IMR-90 (cell line): Measurements from ENCODE around the gene THEM4. TPM values are rescaled to one million over a fixed set of nuclear protein-coding genes. Genes with fewer than 3 reads are reported as not detected.

ENCODE experiments used
- ATAC-seq: fragments of 200-7000 bp; cut with Tn5 transposase; 2 replicates; pipeline ENCODE4 v1.9.1; 2020; ENCODE audit warnings: low read depth, mild to moderate bottlenecking, moderate library complexity
- BruUV-seq: library from RNA; stranded (reverse); fragments of 400-500 nt; replicated peaks from 2 replicates; lab custom pipeline; 2021; lab: Mats Ljungman, UMichigan
- CTCF ChIA-PET: fragments of 300-600 bp; formaldehyde crosslinking; extraction: SDS; loops from one replicate; lab custom pipeline; 2021; ENCODE audit warnings: antibody characterized with exemption; lab: Yijun Ruan, JAX
- POLR2A ChIA-PET: fragments of 300-600 bp; sonication (Branson Sonifier 250); formaldehyde crosslinking; loops from one replicate; lab custom pipeline; 2022; ENCODE audit warnings: antibody characterized with exemption; ENCODE audit not compliant: unreplicated experiment; lab: Charles Lee
- DNase-seq: peaks from one replicate; pipeline ENCODE4 v3.0.0; 2013
- H2AFZ ChIP-seq: replicated peaks from 2 replicates; pipeline ENCODE3; 2013; ENCODE audit warnings: low read length, mild to moderate bottlenecking; ENCODE audit not compliant: poor library complexity
- H2AK5ac ChIP-seq: 2 replicates; pipeline ENCODE4 v1.6.1; 2013; ENCODE audit warnings: low read depth, low read length, inconsistent platforms
- H2AK9ac ChIP-seq: replicated peaks from 2 replicates; pipeline ENCODE3; 2013; ENCODE audit warnings: mild to moderate bottlenecking, low read depth, low read length, moderate library complexity; ENCODE audit not compliant: poor library complexity
- H2BK120ac ChIP-seq: 2 replicates; pipeline ENCODE4 v1.6.1; 2013; ENCODE audit warnings: low read depth, low read length, inconsistent platforms
- H2BK15ac ChIP-seq: 3 replicates; pipeline ENCODE4 v1.6.1; 2013; ENCODE audit warnings: low read depth, low read length, inconsistent platforms
- H2BK20ac ChIP-seq: 2 replicates; pipeline ENCODE4 v1.6.1; 2013; ENCODE audit warnings: low read depth, mild to moderate bottlenecking, inconsistent platforms, low read length, moderate library complexity
- H2BK5ac ChIP-seq: 2 replicates; pipeline ENCODE4 v1.6.1; 2013; ENCODE audit warnings: mild to moderate bottlenecking, low read depth, low read length, inconsistent platforms; ENCODE audit not compliant: poor library complexity, severe bottlenecking
- H3K14ac ChIP-seq: replicated peaks from 2 replicates; pipeline ENCODE4 v1.6.1; 2013; ENCODE audit warnings: low read depth, low read length, inconsistent platforms
- H3K18ac ChIP-seq: 2 replicates; pipeline ENCODE4 v1.6.1; 2013; ENCODE audit warnings: low read depth, low read length, control low read depth
- H3K23ac ChIP-seq: 2 replicates; pipeline ENCODE4 v1.6.1; 2013; ENCODE audit warnings: low read depth, low read length, inconsistent platforms
- H3K27ac ChIP-seq: 2 replicates; pipeline ENCODE4 v1.5.1; 2013; ENCODE audit warnings: mild to moderate bottlenecking, control low read depth, low read length; ENCODE audit not compliant: insufficient read depth
- H3K27me3 ChIP-seq: 2 replicates; pipeline ENCODE4 v1.6.1; 2013; ENCODE audit warnings: low read length; ENCODE audit not compliant: control insufficient read depth, insufficient read depth
- H3K36me3 ChIP-seq: 2 replicates; pipeline ENCODE4 v1.6.1; 2013; ENCODE audit warnings: low read length, mixed read lengths; ENCODE audit not compliant: control insufficient read depth, insufficient read depth
- H3K4ac ChIP-seq: 2 replicates; pipeline ENCODE4 v1.6.1; 2013; ENCODE audit warnings: low read depth, low read length, inconsistent platforms
- H3K4me1 ChIP-seq: 2 replicates; pipeline ENCODE4 v1.6.1; 2013; ENCODE audit warnings: low read length, mixed read lengths; ENCODE audit not compliant: control insufficient read depth, insufficient read depth
- H3K4me2 ChIP-seq: 2 replicates; pipeline ENCODE4 v1.6.1; 2013; ENCODE audit warnings: low read depth, mild to moderate bottlenecking, control low read depth, low read length, moderate library complexity
- H3K4me3 ChIP-seq: 2 replicates; pipeline ENCODE4 v1.5.1; 2013; ENCODE audit warnings: low read depth, mild to moderate bottlenecking, control low read depth, low read length, moderate library complexity; ENCODE audit not compliant: insufficient read depth
- H3K56ac ChIP-seq: 2 replicates; pipeline ENCODE4 v1.6.1; 2013; ENCODE audit warnings: low read length, inconsistent platforms; ENCODE audit not compliant: insufficient read depth; ENCODE audit errors: extremely low read depth
- H3K79me1 ChIP-seq, 2 experiments: 2 replicates each; pipeline ENCODE4 v1.6.1; 2013; ENCODE audit warnings: low read length in 2 of 2, inconsistent platforms in 1 of 2, low read depth in 1 of 2
- H3K9ac ChIP-seq: 2 replicates; pipeline ENCODE4 v1.6.1; 2013; ENCODE audit warnings: low read depth, low read length, control low read depth
- H3K9me1 ChIP-seq: 2 replicates; pipeline ENCODE4 v1.6.1; 2013; ENCODE audit warnings: low read length, inconsistent platforms; ENCODE audit not compliant: insufficient read depth
- H3K9me3 ChIP-seq: 2 replicates; pipeline ENCODE4 v1.6.1; 2013; ENCODE audit warnings: low read length; ENCODE audit not compliant: control insufficient read depth, insufficient read depth
- H4K20me1 ChIP-seq: 2 replicates; pipeline ENCODE4 v1.6.1; 2013; ENCODE audit warnings: low read length, inconsistent platforms; ENCODE audit not compliant: insufficient read depth
- H4K5ac ChIP-seq: 2 replicates; pipeline ENCODE4 v1.6.1; 2013; ENCODE audit warnings: mild to moderate bottlenecking, low read depth, low read length, control low read depth
- H4K8ac ChIP-seq, 2 experiments: 2 replicates each; pipeline ENCODE4 v1.6.1; 2013; ENCODE audit warnings: low read depth in 2 of 2, low read length in 2 of 2, control low read depth in 1 of 2, inconsistent platforms in 1 of 2
- H4K91ac ChIP-seq: 2 replicates; pipeline ENCODE4 v1.6.1; 2013; ENCODE audit warnings: low read depth, low read length, inconsistent platforms; ENCODE audit not compliant: insufficient read depth
- BHLHE40 ChIP-seq: fragments of 150-350 bp; IDR thresholded peaks from 2 replicates; pipeline ENCODE4 v1.6.1; 2016; ENCODE audit warnings: mild to moderate bottlenecking, low read depth, low read length
- CEBPB ChIP-seq: IDR thresholded peaks from 2 replicates; pipeline ENCODE4 v1.6.1; 2012; ENCODE audit warnings: low read depth, low read length, improper control_type of control experiment
- CHD1 ChIP-seq: IDR thresholded peaks from 2 replicates; pipeline ENCODE4 v1.6.1; 2012; ENCODE audit warnings: low read depth, low read length, improper control_type of control experiment
- CTCF ChIP-seq: conservative IDR thresholded peaks from 2 replicates; pipeline ENCODE4 v1.5.1; 2012; ENCODE audit warnings: mild to moderate bottlenecking, low read depth, low read length, improper control_type of control experiment
- ELK1 ChIP-seq: fragments of 150-350 bp; IDR thresholded peaks from 2 replicates; pipeline ENCODE4 v1.6.1; 2016; ENCODE audit warnings: low read depth, mild to moderate bottlenecking, low read length, moderate library complexity, borderline replicate concordance
- FOS ChIP-seq: fragments of 150-350 bp; IDR thresholded peaks from 2 replicates; pipeline ENCODE4 v1.6.1; 2016; ENCODE audit warnings: low read depth, low read length
- MAFK ChIP-seq: IDR thresholded peaks from 2 replicates; pipeline ENCODE4 v1.6.1; 2012; ENCODE audit warnings: low read depth, low read length, improper control_type of control experiment
- MAZ ChIP-seq: IDR thresholded peaks from 2 replicates; pipeline ENCODE4 v1.6.1; 2012; ENCODE audit warnings: low read depth, mild to moderate bottlenecking, low read length, improper control_type of control experiment, moderate library complexity, borderline replicate concordance
- MXI1 ChIP-seq: IDR thresholded peaks from 2 replicates; pipeline ENCODE4 v1.6.1; 2012; ENCODE audit warnings: low read depth, mild to moderate bottlenecking, low read length, moderate library complexity, borderline replicate concordance
- NFE2L2 ChIP-seq: fragments of 150-350 bp; IDR thresholded peaks from 2 replicates; pipeline ENCODE4 v1.6.1; 2016; ENCODE audit warnings: low read depth, mild to moderate bottlenecking, low read length
- POLR2A ChIP-seq: IDR thresholded peaks from 2 replicates; pipeline ENCODE4 v1.6.1; 2012; ENCODE audit warnings: mild to moderate bottlenecking, low read depth, low read length
- RAD21 ChIP-seq: IDR thresholded peaks from 2 replicates; pipeline ENCODE4 v1.6.1; 2012; ENCODE audit warnings: low read length, improper control_type of control experiment
- RCOR1 ChIP-seq: IDR thresholded peaks from 2 replicates; pipeline ENCODE4 v1.6.1; 2012; ENCODE audit warnings: mild to moderate bottlenecking, low read length, improper control_type of control experiment; ENCODE audit not compliant: insufficient replicate concordance
- RFX5 ChIP-seq: IDR thresholded peaks from 2 replicates; pipeline ENCODE4 v1.8.0; 2012; ENCODE audit warnings: low read depth, mild to moderate bottlenecking, low read length, moderate library complexity
- SMC3 ChIP-seq: fragments of 150-350 bp; IDR thresholded peaks from 2 replicates; pipeline ENCODE4 v1.6.1; 2016; ENCODE audit warnings: low read depth, mild to moderate bottlenecking, antibody characterized with exemption, low read length, moderate library complexity
- USF2 ChIP-seq: fragments of 150-350 bp; IDR thresholded peaks from 2 replicates; pipeline ENCODE4 v1.6.1; 2017; ENCODE audit warnings: mild to moderate bottlenecking, antibody characterized with exemption, low read length, low read depth
- dilution Hi-C: fragments of 300-500 bp; cut with HindIII; formaldehyde crosslinking; loops from one replicate; pipeline ENCODE4 v1.14.3; 2018; ENCODE audit warnings: low sequenced_read_pairs; ENCODE audit not compliant: unreplicated experiment
- in situ Hi-C: fragments of 300-500 bp; cut with MboI; formaldehyde crosslinking; loops from 3 replicates; pipeline ENCODE4 v1.14.3; 2019; ENCODE audit warnings: low sequenced_read_pairs, inconsistent platforms, mixed read lengths
- intact Hi-C: fragments of 100-400 bp; cut with micrococcal nuclease; formaldehyde crosslinking; loops from 2 replicates; pipeline ENCODE4 v1.10.0; 2022
- polyA plus RNA-seq, 3 experiments: library from polyadenylated mRNA; depleted of rRNA; stranded (reverse); fragments of >200 nt; gene quantifications; 2 replicates each; pipeline ENCODE4 v1.2.3, GENCODE V29; 2012; ENCODE audit warnings: low replicate concordance in 1 of 3
- total RNA-seq: library from RNA; depleted of rRNA; stranded (reverse); fragments of >200 nt; gene quantifications from 2 replicates; pipeline ENCODE4 v1.2.3, GENCODE V29; 2012

Gene THEM4
- total and polyA plus RNA-seq, 2 of the 4 experiments (the other 2 are of a cell fraction) = 7.3 to 15.7 TPM

GRCh38 chr1:151849871-151850270 is 59.4 kb downstream of the THEM4 start:
- ATAC-seq = no peak

More at GRCh38 chr1:151849871-151850270, 59.4 kb downstream of the THEM4 start:
- H3K9me1 ChIP-seq = no peaks in the 10 kb centered on the region
- POLR2A ChIA-PET = no interaction called here
- no peak overlapping the region for H3K18ac ChIP-seq
- H2BK15ac ChIP-seq = no peak overlapping the region
- TF ChIP-seq MXI1 (no peak), BHLHE40 (no peak), RAD21 (no peak), NFE2L2 (no peak), FOS (no peak), SMC3 (no peak), CTCF (no peak), POLR2A (no peak), RFX5 (no peak), ELK1 (no peak), CEBPB (no peak), USF2 (no peak), CHD1 (no peak), MAFK (no peak), MAZ (no peak), RCOR1 (no peak)
- H4K8ac ChIP-seq = no peak overlapping the region
- no peak overlapping the region for H3K23ac ChIP-seq
- peaks cover 42% of the 10 kb centered on the region for H3K27me3 ChIP-seq
- no peaks in the 10 kb centered on the region for H3K9me3 ChIP-seq
- no peak overlapping the region for H4K91ac ChIP-seq
- no peaks in the 10 kb centered on the region for H3K36me3 ChIP-seq
- H2BK120ac ChIP-seq = no peak overlapping the region
- in situ Hi-C loops = no loop called here
- dilution Hi-C loops = no loop called here
- no peak overlapping the region for H3K4ac ChIP-seq
- H3K14ac ChIP-seq = no peak overlapping the region
- no peak overlapping the region for H2AK9ac ChIP-seq
- H4K5ac ChIP-seq = no peak overlapping the region
- H3K4me3 ChIP-seq = no peak overlapping the region
- H2BK5ac ChIP-seq = no peak overlapping the region
- intact Hi-C loops = no loop called here
- no TSS peak for BruUV-seq
- no peak overlapping the region for H3K9ac ChIP-seq
- H3K56ac ChIP-seq = no peak overlapping the region
- no peak overlapping the region for H2BK20ac ChIP-seq
- H3K4me1 ChIP-seq = 0 out of 2 replicates have a peak, but pooled peaks cover 1% of the 10 kb centered on the region
- CTCF ChIA-PET = no interaction called here
- H4K20me1 ChIP-seq = no peaks in the 10 kb centered on the region
- H2AK5ac ChIP-seq = no peak overlapping the region
- no peak overlapping the region for H2AFZ ChIP-seq
- DNase-seq = no peak
- no peaks in the 10 kb centered on the region for H3K79me1 ChIP-seq
- no peak overlapping the region for H3K4me2 ChIP-seq
- no peak overlapping the region for H3K27ac ChIP-seq
